PC-3 (cell line): Measurements from ENCODE around the gene MTNR1A. TPM values are rescaled to one million over a fixed set of nuclear protein-coding genes. Genes with fewer than 3 reads are reported as not detected.

ENCODE experiments used
- ATAC-seq: fragments of 200-7000 bp; cut with Tn5 transposase; 2 replicates; pipeline ENCODE4 v1.9.1; 2020; ENCODE audit warnings: mild to moderate bottlenecking, moderate library complexity
- BruUV-seq: library from RNA; stranded (reverse); fragments of 400-500 nt; replicated peaks from 2 replicates; lab custom pipeline; 2021; lab: Mats Ljungman, UMichigan
- CTCF ChIA-PET: fragments of 300-600 bp; sonication (Branson Sonifier 250); formaldehyde crosslinking; loops from one replicate; lab custom pipeline; 2022; ENCODE audit warnings: antibody characterized with exemption; lab: Charles Lee
- POLR2A ChIA-PET: fragments of 300-600 bp; sonication (Branson Sonifier 250); formaldehyde crosslinking; loops from one replicate; lab custom pipeline; 2022; ENCODE audit warnings: antibody characterized with exemption; ENCODE audit not compliant: unreplicated experiment; lab: Charles Lee
- DNase-seq: peaks from one replicate; pipeline ENCODE4 v3.0.0-alpha.2; 2015
- H2AFZ ChIP-seq: fragments of 300-600 bp; sonication (generic); 2 replicates; pipeline ENCODE4 v1.6.0; 2016; ENCODE audit warnings: antibody characterized with exemption, low read length
- H3F3A ChIP-seq: fragments of 300-600 bp; sonication (generic); one replicate; pipeline ENCODE4 v1.6.0; 2017; ENCODE audit warnings: antibody characterized with exemption, low read length, control low read depth, mild to moderate bottlenecking; ENCODE audit not compliant: unreplicated experiment
- H3K27ac ChIP-seq: fragments of 300-600 bp; sonication (generic); 2 replicates; pipeline ENCODE4 v1.5.1; 2016; ENCODE audit warnings: mild to moderate bottlenecking, low read length
- H3K27me3 ChIP-seq: fragments of 300-600 bp; sonication (generic); 2 replicates; pipeline ENCODE4 v1.6.1; 2016; ENCODE audit warnings: low read length, mixed read lengths
- H3K36me3 ChIP-seq: fragments of 300-600 bp; sonication (generic); 2 replicates; pipeline ENCODE4 v1.6.1; 2016; ENCODE audit warnings: low read depth, mixed run types, low read length, mixed read lengths
- H3K4me1 ChIP-seq: fragments of 300-600 bp; sonication (generic); 2 replicates; pipeline ENCODE4 v1.5.1; 2016; ENCODE audit warnings: low read length; ENCODE audit not compliant: insufficient read depth
- H3K4me2 ChIP-seq: fragments of 300-600 bp; sonication (generic); 2 replicates; pipeline ENCODE4 v1.6.0; 2016; ENCODE audit warnings: low read length
- H3K4me3 ChIP-seq: fragments of 300-600 bp; sonication (generic); 2 replicates; pipeline ENCODE4 v1.5.1; 2016; ENCODE audit warnings: mild to moderate bottlenecking, low read length, mixed read lengths
- H3K79me2 ChIP-seq: fragments of 300-600 bp; sonication (generic); 2 replicates; pipeline ENCODE4 v1.6.1; 2017; ENCODE audit warnings: low read length, mixed read lengths
- H3K9ac ChIP-seq: fragments of 300-600 bp; sonication (generic); 2 replicates; pipeline ENCODE4 v1.6.0; 2016; ENCODE audit warnings: mild to moderate bottlenecking, low read length
- H3K9me2 ChIP-seq: fragments of 300-600 bp; sonication (generic); replicated peaks from 2 replicates; pipeline ENCODE4 v1.6.1; 2016; ENCODE audit warnings: mixed run types, low read length, mixed read lengths
- H3K9me3 ChIP-seq: fragments of 300-600 bp; sonication (generic); 2 replicates; pipeline ENCODE4 v1.6.1; 2016; ENCODE audit warnings: low read length, mixed read lengths
- H4K20me1 ChIP-seq: fragments of 300-600 bp; sonication (generic); 2 replicates; pipeline ENCODE4 v1.6.1; 2016; ENCODE audit warnings: low read length, mixed read lengths
- EZH2 ChIP-seq: fragments of 300-600 bp; sonication (generic); IDR thresholded peaks from one replicate; pipeline ENCODE4 v1.6.1; 2017; ENCODE audit warnings: antibody characterized with exemption, mild to moderate bottlenecking, low read length; ENCODE audit not compliant: unreplicated experiment
- EZH2phosphoT487 ChIP-seq: fragments of 300-600 bp; sonication (generic); IDR thresholded peaks from 2 replicates; pipeline ENCODE4 v1.6.1; 2018; ENCODE audit warnings: mild to moderate bottlenecking, antibody characterized with exemption, low read length, borderline replicate concordance
- intact Hi-C: fragments of 100-400 bp; cut with micrococcal nuclease; formaldehyde crosslinking; loops from 2 replicates; pipeline ENCODE4 v1.9.0; 2023
- total RNA-seq: library from RNA; depleted of rRNA; stranded (reverse); fragments of >200 nt; gene quantifications from 2 replicates; pipeline ENCODE4 v1.2.3, GENCODE V29; 2014
- TF ChIP-seq, protein P1 (sequence below): fragments of 300-600 bp; sonication (generic); conservative IDR thresholded peaks from 2 replicates; pipeline ENCODE4 v1.5.1; 2017; ENCODE audit warnings: antibody characterized with exemption, low read depth, mild to moderate bottlenecking, low read length

MTNR1A gene
- total RNA-seq, 1 experiment from 2014 or later = not detected

- Histone ChIP-seq H3K4me3 (no peak overlapping the region), H4K20me1 (no peaks in the 10 kb centered on the region), H3K4me2 (no peak overlapping the region), H3K9me3 (no peaks in the 10 kb centered on the region), H3K9me2 (no peaks in the 10 kb centered on the region), H3K4me1 (no peaks in the 10 kb centered on the region; the same call in 1 of the 2 replicates), H3K36me3 (no peaks in the 10 kb centered on the region), H2AFZ (no peak overlapping the region), H3K79me2 (no peaks in the 10 kb centered on the region), H3K9ac (no peak overlapping the region), H3K27ac (no peak overlapping the region), H3F3A (no peaks in the 10 kb centered on the region), H3K27me3 (peaks cover 26% of the 10 kb centered on the region)
- no TSS peak for BruUV-seq
- intact Hi-C loops = no loop called here
- TF ChIP-seq EZH2phosphoT487 (no peak), EZH2 (no peak)
- TF ChIP-seq, protein P1, sequence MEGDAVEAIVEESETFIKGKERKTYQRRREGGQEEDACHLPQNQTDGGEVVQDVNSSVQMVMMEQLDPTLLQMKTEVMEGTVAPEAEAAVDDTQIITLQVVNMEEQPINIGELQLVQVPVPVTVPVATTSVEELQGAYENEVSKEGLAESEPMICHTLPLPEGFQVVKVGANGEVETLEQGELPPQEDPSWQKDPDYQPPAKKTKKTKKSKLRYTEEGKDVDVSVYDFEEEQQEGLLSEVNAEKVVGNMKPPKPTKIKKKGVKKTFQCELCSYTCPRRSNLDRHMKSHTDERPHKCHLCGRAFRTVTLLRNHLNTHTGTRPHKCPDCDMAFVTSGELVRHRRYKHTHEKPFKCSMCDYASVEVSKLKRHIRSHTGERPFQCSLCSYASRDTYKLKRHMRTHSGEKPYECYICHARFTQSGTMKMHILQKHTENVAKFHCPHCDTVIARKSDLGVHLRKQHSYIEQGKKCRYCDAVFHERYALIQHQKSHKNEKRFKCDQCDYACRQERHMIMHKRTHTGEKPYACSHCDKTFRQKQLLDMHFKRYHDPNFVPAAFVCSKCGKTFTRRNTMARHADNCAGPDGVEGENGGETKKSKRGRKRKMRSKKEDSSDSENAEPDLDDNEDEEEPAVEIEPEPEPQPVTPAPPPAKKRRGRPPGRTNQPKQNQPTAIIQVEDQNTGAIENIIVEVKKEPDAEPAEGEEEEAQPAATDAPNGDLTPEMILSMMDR = no peak
- no peak for DNase-seq
- POLR2A ChIA-PET = no interaction called here
- CTCF ChIA-PET = no interaction called here
- no peak for ATAC-seq
These were observed 1.6 kb downstream of the MTNR1A start for GRCh38 chr4:186553717-186554116.

- no peak overlapping the region for H3K4me3 ChIP-seq
- no peak overlapping the region for H3K27ac ChIP-seq
- no peaks in the 10 kb centered on the region for H3K79me2 ChIP-seq
- no peak for TF ChIP-seq EZH2
- TF ChIP-seq, protein P1 = no peak
- no peak for TF ChIP-seq EZH2phosphoT487
- BruUV-seq = no TSS peak
- no peaks in the 10 kb centered on the region; the same call in 1 of the 2 replicates for H3K4me1 ChIP-seq
- H3K9me2 ChIP-seq = no peaks in the 10 kb centered on the region
- intact Hi-C loops = no loop called here
- ChIA-PET POLR2A (no interaction called here), CTCF (no interaction called here)
- no peak overlapping the region for H3K9ac ChIP-seq
- H3K27me3 ChIP-seq = peaks cover 32% of the 10 kb centered on the region
- no peak for ATAC-seq
- H3F3A ChIP-seq = no peaks in the 10 kb centered on the region
- DNase-seq = no peak
- no peaks in the 10 kb centered on the region for H4K20me1 ChIP-seq
- no peak overlapping the region for H2AFZ ChIP-seq
- H3K9me3 ChIP-seq = no peaks in the 10 kb centered on the region
- no peak overlapping the region for H3K4me2 ChIP-seq
- no peaks in the 10 kb centered on the region for H3K36me3 ChIP-seq
These were observed 3.5 kb downstream of the MTNR1A start for GRCh38 chr4:186551849-186552248.

DNA sequence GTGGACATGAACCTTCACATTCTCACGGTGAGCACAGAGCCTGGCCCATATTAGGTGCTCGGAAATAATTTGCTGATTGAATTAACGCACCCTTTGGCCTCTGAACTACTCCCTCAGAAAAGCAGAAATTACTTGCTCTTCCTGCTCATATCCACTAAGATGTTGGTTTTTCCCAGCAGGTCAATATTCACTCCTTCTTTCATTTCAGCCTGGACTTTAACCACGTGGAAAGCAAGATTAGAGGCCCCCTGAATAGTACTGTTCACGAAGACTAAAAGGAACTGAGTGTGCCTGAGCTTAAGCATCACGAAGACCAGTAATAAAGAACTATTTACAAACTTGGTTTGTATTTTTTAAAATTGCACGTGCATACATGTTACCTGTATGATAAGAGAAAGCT is 9.9 kb downstream of the MTNR1A start:
- BruUV-seq = no TSS peak

More for the DNA sequence above, 9.9 kb downstream of the MTNR1A start:
- H3F3A ChIP-seq = no peaks in the 10 kb centered on the region
- TF ChIP-seq, protein P1 = no peak
- TF ChIP-seq EZH2 = no peak
- TF ChIP-seq EZH2phosphoT487 = no peak
- intact Hi-C loops = no loop called here
- H3K27me3 ChIP-seq = peaks cover 22% of the 10 kb centered on the region
- H3K9ac ChIP-seq = no peak overlapping the region
- POLR2A ChIA-PET = no interaction called here
- H3K9me3 ChIP-seq = no peaks in the 10 kb centered on the region
- DNase-seq (no peak), ATAC-seq (no peak)
- no peak overlapping the region for H3K4me3 ChIP-seq
- H3K9me2 ChIP-seq = no peaks in the 10 kb centered on the region
- no peaks in the 10 kb centered on the region for H3K36me3 ChIP-seq
- no peak overlapping the region for H2AFZ ChIP-seq
- H3K27ac ChIP-seq = no peak overlapping the region
- CTCF ChIA-PET = no interaction called here
- no peaks in the 10 kb centered on the region for H4K20me1 ChIP-seq
- H3K4me2 ChIP-seq = no peak overlapping the region
- H3K79me2 ChIP-seq = no peaks in the 10 kb centered on the region
- no peaks in the 10 kb centered on the region for H3K4me1 ChIP-seq
